Measurements from ENCODE around the gene CHRDL2.
A peak's percentile ranks its signal among the peaks of the same experiment; 100 is the strongest.
"Not testable (repeated sequence)": the region's sequence is repeated elsewhere in the genome, so short reads cannot be mapped to it uniquely, and the experiment has no call there.

CHRDL2 gene

GRCh38 chr11:74675761-74676160 is 55.5 kb downstream of the CHRDL2 start:
- no peak for DNase-seq (ENCODE audit: low read depth)
- H3K4me3 ChIP-seq (ENCODE audit: low read depth, low read length), result no peak overlapping the region

- DNase-seq (ENCODE audit: low read depth), result no peak
- H3K4me3 ChIP-seq (ENCODE audit: low read depth, low read length), result no peak overlapping the region
These were observed 57.4 kb downstream of the CHRDL2 start for GRCh38 chr11:74673693-74674360.

GRCh38 chr11:74672956-74673692 is 58.1 kb downstream of the CHRDL2 start:
- DNase-seq (ENCODE audit: low read depth), result peak; percentile 99
- H3K4me3 ChIP-seq (ENCODE audit: low read depth, low read length), result no peak overlapping the region

DNA sequence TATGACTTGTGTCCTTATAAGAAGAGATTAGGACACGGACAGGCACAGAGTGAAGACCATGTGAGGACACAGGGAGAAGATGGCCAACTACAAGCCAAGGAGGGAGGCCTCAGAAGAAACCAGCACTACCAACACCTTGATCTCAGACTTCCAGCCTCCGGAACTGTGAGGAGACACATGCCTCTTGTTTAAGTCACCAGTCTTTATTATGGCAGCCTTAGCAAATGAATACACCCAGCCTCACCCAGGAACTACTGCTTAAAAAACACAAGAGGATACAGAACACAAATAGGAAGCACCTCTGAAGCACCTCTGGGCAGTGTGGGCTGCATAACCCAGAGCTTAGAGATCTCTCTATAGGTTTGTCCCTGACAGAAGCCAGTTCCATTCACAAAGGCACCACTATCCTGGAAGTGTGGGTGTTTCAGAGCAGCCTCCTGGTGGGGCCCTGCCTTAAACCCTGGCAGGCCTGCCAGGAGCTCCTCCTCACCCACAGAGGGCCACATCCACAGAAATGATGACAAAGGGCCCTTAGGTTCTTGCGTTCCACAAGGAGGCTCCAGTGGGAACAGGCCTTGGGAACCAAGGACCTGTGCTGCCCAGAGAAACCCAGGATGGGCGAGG is 58.8 kb downstream of the CHRDL2 start:
- DNase-seq (ENCODE audit: low read depth), result no peak
- H3K4me3 ChIP-seq (ENCODE audit: low read depth, low read length), result no peak overlapping the region

DNA sequence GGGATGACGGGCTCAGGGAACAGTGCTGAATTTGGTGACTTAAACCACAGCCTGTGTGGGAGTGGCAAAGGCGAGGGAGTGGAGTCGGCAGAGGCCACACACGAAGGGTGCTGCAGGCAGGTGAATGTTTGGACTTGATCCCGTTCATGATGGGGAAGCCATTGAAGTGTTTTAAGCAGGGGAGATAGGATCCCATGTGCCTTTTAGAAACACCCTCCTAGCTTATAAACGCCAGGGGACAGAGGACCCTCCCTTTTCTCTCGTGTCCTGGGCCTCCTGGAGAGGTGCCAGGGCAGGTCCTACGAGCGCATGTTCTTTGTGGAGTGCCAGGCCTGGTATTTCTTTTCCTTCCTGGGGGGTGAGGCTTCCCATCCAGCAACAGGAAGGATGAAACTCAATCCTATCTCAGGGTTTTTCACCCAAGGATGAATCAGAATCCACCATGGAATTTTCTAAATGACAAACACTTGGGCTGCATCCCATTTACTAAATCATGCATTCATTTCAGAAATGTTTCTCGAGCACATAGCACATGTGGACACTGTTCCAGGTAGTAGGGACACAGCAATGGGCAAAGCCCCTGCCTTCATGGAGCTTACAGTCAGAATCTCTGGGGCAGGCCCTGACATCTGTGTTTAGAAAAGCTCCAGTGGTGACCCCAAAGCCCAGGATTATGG is 59.6 kb downstream of the CHRDL2 start:
- no peak overlapping the region for H3K4me3 ChIP-seq (ENCODE audit: low read depth, low read length)
- DNase-seq (ENCODE audit: low read depth), result peak; percentile 65

DNA sequence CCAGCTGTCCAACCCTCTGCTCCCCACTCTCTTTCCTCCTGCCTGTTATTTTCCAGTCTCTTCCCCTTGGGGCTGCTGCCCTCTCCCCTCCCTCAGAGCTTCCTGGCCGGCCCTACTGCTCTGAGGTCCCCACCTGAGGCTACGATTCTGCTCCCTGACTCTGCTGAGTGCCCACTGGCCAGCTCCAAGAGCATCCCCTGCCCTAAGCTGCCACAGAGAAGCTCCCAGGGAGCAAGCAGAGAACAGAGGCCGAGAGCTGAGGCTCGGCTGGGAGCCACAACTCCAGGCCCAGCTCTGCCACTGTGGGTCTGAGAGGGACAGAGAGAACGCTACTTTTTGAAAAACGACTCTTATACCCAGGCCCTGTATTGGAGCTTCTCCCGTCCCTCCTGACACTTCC is 61.1 kb downstream of the CHRDL2 start:
- no peak overlapping the region for H3K4me3 ChIP-seq (ENCODE audit: low read depth, low read length)
- no peak for DNase-seq (ENCODE audit: low read depth)

DNA sequence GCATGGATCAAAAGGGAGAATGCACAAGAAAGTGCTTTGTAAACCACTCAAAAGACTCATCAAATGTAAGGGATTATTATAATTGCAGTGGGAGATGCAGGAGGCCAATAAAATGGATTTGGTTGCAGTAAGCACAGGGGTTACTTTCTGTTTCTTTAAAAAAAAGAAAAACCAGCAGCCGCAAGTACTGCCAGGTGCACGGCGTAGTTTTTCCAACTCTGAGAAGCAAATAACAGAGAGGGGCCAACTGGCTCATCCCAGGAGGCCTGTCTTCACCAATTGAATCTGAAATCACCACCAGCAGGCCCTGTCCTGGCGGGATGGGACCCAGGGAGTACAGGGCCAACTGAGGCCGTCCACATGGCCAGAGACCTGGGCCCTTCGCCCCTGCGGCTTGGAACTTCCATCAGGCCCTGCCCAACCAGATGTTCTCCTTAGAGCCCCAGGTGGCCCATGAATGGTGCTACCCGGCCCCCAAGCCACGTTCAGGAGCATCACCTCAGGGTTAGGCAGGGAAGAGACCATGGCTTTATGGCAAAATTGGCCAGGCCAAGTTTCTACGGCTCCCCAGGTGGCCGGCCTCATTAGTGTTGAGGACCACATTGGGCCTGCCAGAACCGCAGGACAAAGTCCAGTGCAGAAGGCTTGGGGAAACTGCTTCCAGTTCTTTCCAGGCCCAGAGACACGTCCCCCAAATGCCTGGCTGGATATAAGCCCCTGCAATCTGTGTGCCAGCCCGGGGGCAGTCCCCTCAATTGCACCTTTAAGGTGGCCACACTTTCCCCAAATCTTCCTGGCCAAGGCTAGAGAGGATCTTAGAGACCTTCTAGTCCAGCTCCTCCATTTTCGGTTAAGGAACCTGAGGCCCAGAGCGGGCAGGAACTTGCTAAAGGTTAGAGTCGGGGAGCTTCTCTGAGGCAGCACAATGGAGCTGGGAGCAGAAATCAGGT is 61.7 kb downstream of the CHRDL2 start:
- no peak overlapping the region for H3K4me3 ChIP-seq (ENCODE audit: low read depth, low read length)

DNA sequence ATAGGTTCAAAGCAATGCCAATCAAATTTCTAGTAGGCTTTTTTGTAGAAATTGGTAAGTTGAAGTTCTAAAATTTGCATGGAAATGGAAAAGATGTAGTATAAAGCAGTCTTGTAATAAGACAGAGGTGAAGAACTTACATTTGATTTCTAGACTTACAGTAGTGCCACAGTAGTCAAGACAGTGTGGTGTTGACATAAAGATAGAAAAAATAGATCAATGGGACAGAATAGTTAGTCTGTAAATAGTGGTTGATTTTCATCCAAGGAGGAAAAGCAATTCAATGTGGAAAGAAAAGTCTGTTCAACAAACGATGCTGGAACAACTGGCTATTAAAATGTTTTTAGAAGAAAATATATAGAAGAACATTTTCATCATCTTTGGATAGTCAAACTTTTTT is 67.9 kb downstream of the CHRDL2 start:
- no peak overlapping the region for H3K4me3 ChIP-seq (ENCODE audit: low read depth, low read length)
- DNase-seq (ENCODE audit: low read depth), result no peak

More for the DNA sequence above, 61.7 kb downstream of the CHRDL2 start:
- no peak for DNase-seq (ENCODE audit: low read depth)

DNA sequence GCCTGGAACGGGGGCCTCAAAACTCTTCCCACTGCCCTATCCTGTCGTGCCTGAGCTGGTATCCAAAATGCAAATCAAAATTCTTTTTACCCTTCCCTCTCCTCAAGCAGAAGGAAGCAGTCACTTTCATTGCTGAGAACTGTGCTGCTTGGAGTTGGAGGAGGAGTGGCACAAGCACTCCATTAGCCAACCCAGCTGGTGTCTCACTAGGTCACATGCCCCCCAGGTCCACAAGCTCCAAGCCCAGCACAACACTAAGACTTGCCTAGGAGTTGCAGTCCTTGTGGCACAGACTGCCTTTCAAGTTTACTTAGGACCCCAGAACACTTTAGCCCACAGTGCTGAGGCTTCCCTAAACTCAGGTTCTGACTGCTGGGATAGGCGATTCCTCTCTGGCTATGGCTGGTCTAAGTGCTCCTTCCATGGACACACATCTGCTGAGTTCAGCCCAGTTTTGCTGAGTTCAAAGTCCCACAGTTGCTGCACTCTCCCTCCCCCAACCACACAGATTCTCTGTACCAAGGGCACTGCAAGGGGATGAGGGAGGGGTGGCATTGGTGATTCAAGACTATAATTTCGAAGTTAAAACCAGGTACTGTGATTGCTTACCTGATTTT is 68.6 kb downstream of the CHRDL2 start:
- DNase-seq (ENCODE audit: low read depth), result no peak
- no peak overlapping the region for H3K4me3 ChIP-seq (ENCODE audit: low read depth, low read length)

DNA sequence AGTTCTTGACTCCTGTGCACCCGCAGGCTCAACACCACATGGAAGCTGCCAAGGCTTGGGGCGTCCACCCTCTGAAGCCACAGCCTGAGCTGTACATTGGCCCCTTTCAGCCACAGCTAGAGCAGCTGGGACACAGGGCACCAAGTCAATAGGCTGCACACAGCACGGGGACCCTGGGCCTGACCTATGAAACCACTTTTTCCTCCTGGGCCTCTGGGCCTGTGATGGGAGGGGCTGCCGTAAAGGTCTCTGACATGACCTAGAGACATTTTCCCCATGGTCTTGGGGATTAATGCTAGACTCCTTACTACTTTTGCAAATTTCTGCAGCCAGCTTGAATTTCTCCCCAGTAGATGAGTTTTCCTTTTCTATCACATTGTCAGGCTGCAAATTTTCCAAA is 72.1 kb downstream of the CHRDL2 start:
- not testable (repeated sequence) for DNase-seq (ENCODE audit: low read depth); H3K4me3 ChIP-seq (ENCODE audit: low read depth, low read length)

DNA sequence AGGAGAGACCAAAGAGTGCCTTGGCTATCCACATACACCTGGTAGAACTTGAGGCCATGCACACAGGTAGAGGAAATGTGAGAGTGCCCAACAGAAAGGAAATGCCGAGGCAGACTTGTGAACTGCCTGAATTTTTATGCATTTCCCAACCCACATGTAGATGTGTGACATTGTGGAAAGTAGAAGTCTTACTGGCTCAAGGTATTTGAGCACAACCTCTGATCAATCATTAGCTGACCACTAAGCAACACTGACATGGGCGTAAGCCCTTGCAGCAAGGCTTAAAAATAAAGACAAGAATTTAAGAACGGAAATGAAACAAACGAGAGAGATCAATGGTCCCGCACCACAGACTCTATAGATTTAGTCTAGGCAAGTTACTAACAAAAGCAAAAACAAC is 76.2 kb downstream of the CHRDL2 start:
- no peak overlapping the region for H3K4me3 ChIP-seq (ENCODE audit: low read depth, low read length)
- DNase-seq (ENCODE audit: low read depth), result no peak

- peak; percentile 80 for DNase-seq (ENCODE audit: low read depth)
- H3K4me3 ChIP-seq (ENCODE audit: low read depth, low read length), result no peak overlapping the region
These were observed 80.7 kb downstream of the CHRDL2 start for GRCh38 chr11:74650498-74650897.

DNA sequence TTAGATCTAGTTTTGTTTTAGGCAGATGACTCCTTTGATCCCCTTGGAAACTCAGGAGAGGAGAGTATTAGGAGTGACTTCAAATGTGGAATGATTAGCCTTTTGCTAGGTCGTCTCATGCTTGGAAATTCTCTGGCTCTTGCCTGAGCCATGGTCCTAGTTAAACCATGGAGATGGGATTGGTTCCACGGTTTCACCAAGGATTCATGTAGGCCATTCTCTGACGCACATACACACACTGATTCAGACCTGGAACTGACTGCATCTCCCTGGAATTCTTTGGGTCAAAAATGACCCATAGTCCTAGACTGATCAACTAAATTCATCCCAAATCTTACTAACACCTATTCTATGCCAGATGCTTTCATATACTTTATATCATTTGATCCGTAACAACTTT is 82.3 kb downstream of the CHRDL2 start:
- no peak for DNase-seq (ENCODE audit: low read depth)
- H3K4me3 ChIP-seq (ENCODE audit: low read depth, low read length), result no peak overlapping the region

- no peak for DNase-seq (ENCODE audit: low read depth)
- H3K4me3 ChIP-seq (ENCODE audit: low read depth, low read length), result no peak overlapping the region
These were observed 83.4 kb downstream of the CHRDL2 start for GRCh38 chr11:74647831-74648230.

DNA sequence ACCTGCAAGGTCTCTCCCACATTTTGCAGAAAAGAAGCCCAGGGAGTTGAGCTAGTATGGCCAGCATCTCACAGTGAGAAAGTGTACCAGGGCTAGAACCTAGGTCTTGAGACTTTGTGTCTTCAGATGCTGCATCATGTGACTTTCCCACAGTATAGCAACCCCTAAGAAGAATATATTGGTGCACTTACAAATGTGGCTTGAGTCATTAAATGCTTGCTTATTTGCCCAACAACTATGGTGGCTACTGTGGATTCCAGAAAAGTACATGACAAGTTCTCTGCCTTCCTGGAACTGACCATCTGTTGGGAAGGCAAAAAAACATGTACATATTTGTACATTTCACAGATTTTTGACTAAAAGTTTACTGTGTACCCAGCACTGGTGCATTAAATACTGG is 83.8 kb downstream of the CHRDL2 start:
- H3K4me3 ChIP-seq (ENCODE audit: low read depth, low read length), result no peak overlapping the region
- DNase-seq (ENCODE audit: low read depth), result no peak

DNA sequence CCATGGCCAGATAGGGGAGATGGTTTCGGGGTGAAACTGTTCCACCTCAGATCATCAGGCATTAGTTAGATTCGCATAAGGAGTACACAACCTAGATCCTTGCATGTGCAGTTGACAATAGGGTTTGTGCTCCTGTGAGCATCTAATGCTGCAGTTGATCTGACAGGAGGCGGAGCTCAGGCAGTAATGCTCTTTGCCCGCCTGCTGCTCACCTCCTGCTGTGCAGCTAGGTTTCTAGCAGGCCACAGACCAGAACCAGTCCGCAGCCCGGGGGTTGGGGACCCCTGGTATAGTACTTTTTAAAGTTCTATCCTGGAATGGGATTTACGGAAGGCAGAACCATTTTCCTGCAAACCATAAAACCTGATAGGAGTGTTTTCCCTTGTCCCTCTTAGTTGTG is 84.3 kb downstream of the CHRDL2 start:
- H3K4me3 ChIP-seq (ENCODE audit: low read depth, low read length), result no peak overlapping the region

More for the DNA sequence above, 84.3 kb downstream of the CHRDL2 start:
- no peak for DNase-seq (ENCODE audit: low read depth)

Measured in skeletal muscle cell (primary cell).